ENCODE measurements around the gene SEMA4G.

Gene SEMA4G

DNA sequence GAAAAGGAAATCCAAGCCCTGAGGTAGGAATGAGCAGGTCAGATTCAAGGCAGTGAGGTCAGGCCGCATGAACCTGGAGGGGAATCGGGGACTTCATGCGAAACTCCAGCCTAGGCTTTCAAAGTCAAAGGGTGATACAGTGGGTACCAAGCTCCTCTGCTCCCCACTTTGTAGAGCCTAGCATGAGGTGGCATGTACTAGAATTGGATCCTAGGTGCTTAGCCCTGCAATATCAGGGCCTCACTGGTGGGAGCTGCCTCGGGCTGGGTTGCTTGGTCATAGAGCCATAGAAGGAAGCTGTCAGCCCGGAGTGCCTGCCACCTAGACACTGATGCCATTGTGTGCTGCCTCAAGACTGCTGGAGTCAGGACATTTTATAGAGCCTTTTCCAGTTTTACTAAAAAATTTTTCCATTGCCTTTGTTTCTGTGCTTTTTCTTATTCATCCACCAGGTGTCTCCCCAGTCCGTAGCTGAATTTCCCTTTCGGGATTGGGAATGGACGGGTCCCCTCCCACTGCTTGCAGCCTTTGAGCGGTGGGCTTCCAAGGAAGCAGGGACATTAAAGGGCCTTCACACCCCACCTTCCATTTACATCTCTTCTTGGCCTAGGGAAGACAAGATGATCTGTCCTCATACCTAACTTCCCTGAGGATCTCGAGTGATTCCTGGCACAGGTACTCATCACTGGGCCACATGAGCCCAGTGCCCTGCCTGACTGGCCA, 24.8 kb downstream of the SEMA4G start:
- no peak overlapping the region for H2AFZ ChIP-seq
- H3K27me3 ChIP-seq (ENCODE audit: control insufficient read depth, insufficient read depth, low read length): no peaks in the 10 kb centered on the region
- TF ChIP-seq, protein P1, sequence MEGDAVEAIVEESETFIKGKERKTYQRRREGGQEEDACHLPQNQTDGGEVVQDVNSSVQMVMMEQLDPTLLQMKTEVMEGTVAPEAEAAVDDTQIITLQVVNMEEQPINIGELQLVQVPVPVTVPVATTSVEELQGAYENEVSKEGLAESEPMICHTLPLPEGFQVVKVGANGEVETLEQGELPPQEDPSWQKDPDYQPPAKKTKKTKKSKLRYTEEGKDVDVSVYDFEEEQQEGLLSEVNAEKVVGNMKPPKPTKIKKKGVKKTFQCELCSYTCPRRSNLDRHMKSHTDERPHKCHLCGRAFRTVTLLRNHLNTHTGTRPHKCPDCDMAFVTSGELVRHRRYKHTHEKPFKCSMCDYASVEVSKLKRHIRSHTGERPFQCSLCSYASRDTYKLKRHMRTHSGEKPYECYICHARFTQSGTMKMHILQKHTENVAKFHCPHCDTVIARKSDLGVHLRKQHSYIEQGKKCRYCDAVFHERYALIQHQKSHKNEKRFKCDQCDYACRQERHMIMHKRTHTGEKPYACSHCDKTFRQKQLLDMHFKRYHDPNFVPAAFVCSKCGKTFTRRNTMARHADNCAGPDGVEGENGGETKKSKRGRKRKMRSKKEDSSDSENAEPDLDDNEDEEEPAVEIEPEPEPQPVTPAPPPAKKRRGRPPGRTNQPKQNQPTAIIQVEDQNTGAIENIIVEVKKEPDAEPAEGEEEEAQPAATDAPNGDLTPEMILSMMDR (IDR thresholded peaks at IDR 0.05): peak; percentile 75
- H3K9ac ChIP-seq: no peak overlapping the region
- H3K9me3 ChIP-seq (ENCODE audit: control insufficient read depth, low read length): no peaks in the 10 kb centered on the region
- H3K4me2 ChIP-seq (ENCODE audit: low read length): no peak overlapping the region
- peaks cover 8% of the 10 kb centered on the region for H3K79me2 ChIP-seq
- no peak overlapping the region for H3K4me3 ChIP-seq (ENCODE audit: low read depth, low read length)
- H3K36me3 ChIP-seq (ENCODE audit: control insufficient read depth, insufficient read depth, low read length): no peaks in the 10 kb centered on the region
- no peak overlapping the region for H3K27ac ChIP-seq
- peaks cover 9% of the 10 kb centered on the region for H3K4me1 ChIP-seq

DNA sequence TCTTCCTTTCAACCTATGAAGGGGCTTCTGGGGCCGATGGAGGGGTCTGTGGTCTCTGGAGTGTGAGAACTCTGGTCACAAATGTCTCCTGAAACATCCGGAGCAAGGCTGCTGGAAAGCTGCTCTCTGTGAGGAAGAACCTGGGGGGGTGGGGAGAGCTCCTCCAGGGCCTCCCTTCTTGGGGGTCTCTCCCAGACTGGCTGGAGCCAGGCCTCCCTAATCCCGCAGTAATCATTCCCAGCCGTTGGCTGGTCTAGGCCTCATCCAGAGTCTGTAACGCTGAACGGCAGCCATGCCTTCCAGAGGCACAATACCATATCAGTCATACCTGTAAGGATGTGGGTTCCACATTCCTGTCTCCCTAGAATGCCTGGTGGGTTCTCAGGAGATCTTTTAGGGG, 25.9 kb downstream of the SEMA4G start:
- Histone ChIP-seq H3K27me3 (ENCODE audit: control insufficient read depth, insufficient read depth, low read length) (no peaks in the 10 kb centered on the region), H3K36me3 (ENCODE audit: control insufficient read depth, insufficient read depth, low read length) (no peaks in the 10 kb centered on the region), H3K4me3 (ENCODE audit: low read depth, low read length) (no peak overlapping the region), H3K27ac (no peak overlapping the region), H3K4me1 (peaks cover 9% of the 10 kb centered on the region), H3K79me2 (peaks cover 3% of the 10 kb centered on the region), H3K9me3 (ENCODE audit: control insufficient read depth, low read length) (no peaks in the 10 kb centered on the region), H3K4me2 (ENCODE audit: low read length) (no peak overlapping the region), H3K9ac (no peak overlapping the region), H2AFZ (no peak overlapping the region)
- TF ChIP-seq, protein P1 (IDR thresholded peaks at IDR 0.05): no peak

DNA sequence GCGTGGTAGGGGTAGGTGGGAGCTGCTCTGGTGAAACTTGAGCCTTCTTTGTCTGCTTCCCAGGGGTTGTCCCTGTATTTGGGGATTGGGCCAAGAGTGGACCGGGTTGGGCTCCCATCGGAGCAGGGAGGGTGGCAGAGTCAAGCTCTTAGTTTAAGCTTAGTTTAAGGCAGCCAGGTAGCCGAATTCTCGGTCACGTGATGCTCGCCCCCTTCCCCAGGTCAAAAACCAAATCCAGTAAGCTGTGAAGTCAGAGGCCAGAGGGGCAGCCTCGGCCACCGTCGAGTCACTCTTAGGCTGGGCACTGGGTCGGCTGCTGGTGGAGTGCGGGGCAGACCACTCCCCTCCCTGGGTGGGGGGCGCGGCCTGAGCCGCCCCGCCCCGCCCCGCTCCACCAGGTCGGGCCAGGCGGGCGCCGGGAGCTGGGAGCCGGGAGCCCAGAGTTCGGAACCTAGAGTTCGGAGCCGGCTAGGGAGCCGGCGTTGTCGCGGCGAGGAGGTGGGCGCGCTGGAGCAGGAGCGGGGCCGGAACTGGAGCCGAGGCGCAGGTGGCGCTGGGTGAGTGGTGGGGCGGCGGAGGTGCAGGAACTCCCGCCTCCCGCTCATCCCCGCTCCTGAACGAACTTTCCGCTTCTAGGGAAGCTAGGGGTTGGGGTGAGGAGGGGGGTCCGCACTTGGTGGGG, 27.5 kb downstream of the SEMA4G start:
- peak overlapping the region; percentile 74 for H3K9ac ChIP-seq
- H3K4me1 ChIP-seq: peaks cover 18% of the 10 kb centered on the region
- peak overlapping the region; percentile 98 for H3K4me2 ChIP-seq (ENCODE audit: low read length)
- TF ChIP-seq, protein P1 (IDR thresholded peaks at IDR 0.05): no peak
- H3K79me2 ChIP-seq: no peaks in the 10 kb centered on the region
- peak overlapping the region; percentile 95 for H3K4me3 ChIP-seq (ENCODE audit: low read depth, low read length)
- H3K27me3 ChIP-seq (ENCODE audit: control insufficient read depth, insufficient read depth, low read length): no peaks in the 10 kb centered on the region
- H2AFZ ChIP-seq: peak overlapping the region; percentile 93
- no peaks in the 10 kb centered on the region for H3K9me3 ChIP-seq (ENCODE audit: control insufficient read depth, low read length)
- no peaks in the 10 kb centered on the region for H3K36me3 ChIP-seq (ENCODE audit: control insufficient read depth, insufficient read depth, low read length)
- peak overlapping the region; percentile 94 for H3K27ac ChIP-seq

DNA sequence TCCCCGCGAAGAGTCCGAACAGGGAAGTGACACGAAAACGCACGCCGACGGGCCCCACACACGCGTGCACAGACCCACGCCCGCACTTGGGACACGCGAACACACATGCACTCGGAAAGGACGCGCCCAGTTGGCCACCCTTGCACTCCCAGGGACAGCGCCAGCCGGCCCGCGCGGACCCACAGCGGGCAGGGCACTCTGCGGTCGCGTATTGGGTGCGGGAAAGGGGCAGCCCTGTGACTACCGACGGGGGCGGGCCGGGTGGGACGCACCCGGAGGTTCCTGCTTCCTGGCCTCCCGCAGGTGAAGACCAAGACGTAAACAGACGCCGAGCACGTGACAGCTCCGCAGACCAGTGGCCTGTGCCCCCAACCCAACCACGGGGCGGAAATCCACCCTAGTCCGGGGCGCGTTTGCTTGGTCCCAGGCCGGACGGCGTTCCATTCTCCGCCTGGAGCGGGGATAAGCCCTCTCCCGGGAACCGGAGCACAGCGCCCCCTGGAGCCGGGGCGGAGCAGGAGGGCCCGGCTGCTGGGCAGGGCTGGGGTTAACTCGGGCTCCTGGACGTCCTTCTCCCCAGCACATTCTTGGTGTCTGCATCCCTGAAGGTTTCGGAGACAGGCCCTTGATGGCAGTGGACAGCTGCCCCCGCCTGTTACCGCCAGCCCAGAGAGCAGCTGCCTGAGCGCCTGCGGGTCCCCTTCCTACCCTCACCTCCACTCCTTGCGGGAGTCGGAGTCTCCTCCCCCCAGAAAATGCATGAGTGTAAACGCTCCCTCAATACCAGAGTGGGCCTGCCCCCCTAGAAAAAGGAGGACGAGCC, 28.3 kb downstream of the SEMA4G start:
- H3K36me3 ChIP-seq (ENCODE audit: control insufficient read depth, insufficient read depth, low read length): no peaks in the 10 kb centered on the region
- peak overlapping the region; percentile 74 for H3K9ac ChIP-seq
- H3K27ac ChIP-seq: peak overlapping the region; percentile 94
- peak overlapping the region; percentile 93 for H2AFZ ChIP-seq
- peaks cover 22% of the 10 kb centered on the region for H3K4me1 ChIP-seq
- H3K4me2 ChIP-seq (ENCODE audit: low read length): peak overlapping the region; percentile 98
- H3K79me2 ChIP-seq: peaks cover 3% of the 10 kb centered on the region
- no peaks in the 10 kb centered on the region for H3K9me3 ChIP-seq (ENCODE audit: control insufficient read depth, low read length)
- no peaks in the 10 kb centered on the region for H3K27me3 ChIP-seq (ENCODE audit: control insufficient read depth, insufficient read depth, low read length)
- TF ChIP-seq, protein P1 (IDR thresholded peaks at IDR 0.05): peak; percentile 90
- peak overlapping the region; percentile 95 for H3K4me3 ChIP-seq (ENCODE audit: low read depth, low read length)

Data from parathyroid adenoma (tissue), 2 donors.